ENCODE data around the gene EPHA1.

Gene EPHA1

DNA sequence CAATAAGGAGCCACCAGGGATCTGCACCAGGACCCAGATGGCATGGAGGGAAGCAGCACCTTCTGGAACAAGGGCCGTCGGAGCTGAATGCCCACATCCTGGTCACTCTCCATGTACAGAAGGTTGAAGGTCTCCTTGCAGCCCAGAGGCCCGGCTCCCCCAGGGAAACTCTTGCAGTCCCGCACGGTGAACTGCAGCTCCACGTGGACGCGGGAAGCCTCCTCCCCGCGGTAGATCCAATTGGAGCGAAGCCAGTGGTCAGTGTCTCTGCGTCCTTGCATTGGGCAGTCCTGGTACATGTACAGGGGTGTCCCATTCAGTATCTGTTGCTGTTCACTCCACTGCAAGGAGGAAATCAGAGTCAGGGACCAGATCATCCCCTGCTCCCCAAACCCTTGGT lies 7.4 kb downstream of the EPHA1 start:
- no peak overlapping the region for H3K4me3 ChIP-seq
- H3K9me3 ChIP-seq (ENCODE audit: low read depth, low read length): no peaks in the 10 kb centered on the region

GRCh38 chr7:143399642-143400041 lies 9.0 kb downstream of the EPHA1 start:
- no peaks in the 10 kb centered on the region for H3K36me3 ChIP-seq (ENCODE audit: insufficient read depth, low read length)

More for the DNA sequence above, 7.4 kb downstream of the EPHA1 start:
- no peak for DNase-seq (ENCODE audit: low read depth, low spot score)
- Histone ChIP-seq H3K27ac (no peak overlapping the region), H3K36me3 (ENCODE audit: insufficient read depth, low read length) (no peaks in the 10 kb centered on the region), H3K9ac (ENCODE audit: insufficient read length) (no peak overlapping the region)
- TF ChIP-seq EZH2 (IDR thresholded peaks at IDR 0.05): no peak
- TF ChIP-seq FOXP2 (optimal IDR thresholded peaks at IDR 0.05; ENCODE audit: control extremely low read depth, extremely low read length, insufficient read depth): no peak
- no peak for TF ChIP-seq POLR2AphosphoS5 (IDR thresholded peaks at IDR 0.05; ENCODE audit: borderline replicate concordance, low read depth, low read length)

GRCh38 chr7:143399151-143399550 lies 9.5 kb downstream of the EPHA1 start:
- Histone ChIP-seq H3K36me3 (ENCODE audit: insufficient read depth, low read length) (no peaks in the 10 kb centered on the region), H3K9me3 (ENCODE audit: low read depth, low read length) (no peaks in the 10 kb centered on the region), H3K27ac (no peak overlapping the region), H3K4me3 (no peak overlapping the region), H3K9ac (ENCODE audit: insufficient read length) (no peak overlapping the region)
- TF ChIP-seq FOXP2 (optimal IDR thresholded peaks at IDR 0.05; ENCODE audit: control extremely low read depth, extremely low read length, insufficient read depth) (no peak), POLR2AphosphoS5 (IDR thresholded peaks at IDR 0.05; ENCODE audit: borderline replicate concordance, low read depth, low read length) (no peak), EZH2 (IDR thresholded peaks at IDR 0.05) (no peak)
- DNase-seq (ENCODE audit: low read depth, low spot score): no peak

More at GRCh38 chr7:143399642-143400041, 9.0 kb downstream of the EPHA1 start:
- TF ChIP-seq POLR2AphosphoS5 (IDR thresholded peaks at IDR 0.05; ENCODE audit: borderline replicate concordance, low read depth, low read length) (no peak), EZH2 (IDR thresholded peaks at IDR 0.05) (no peak), FOXP2 (optimal IDR thresholded peaks at IDR 0.05; ENCODE audit: control extremely low read depth, extremely low read length, insufficient read depth) (no peak)
- no peak overlapping the region for H3K27ac ChIP-seq
- no peak overlapping the region for H3K9ac ChIP-seq (ENCODE audit: insufficient read length)
- no peak overlapping the region for H3K4me3 ChIP-seq
- no peak for DNase-seq (ENCODE audit: low read depth, low spot score)
- H3K9me3 ChIP-seq (ENCODE audit: low read depth, low read length): no peaks in the 10 kb centered on the region

GRCh38 chr7:143398616-143399015 lies 10.0 kb downstream of the EPHA1 start:
- H3K36me3 ChIP-seq (ENCODE audit: insufficient read depth, low read length): no peaks in the 10 kb centered on the region
- TF ChIP-seq FOXP2 (optimal IDR thresholded peaks at IDR 0.05; ENCODE audit: control extremely low read depth, extremely low read length, insufficient read depth): no peak
- no peak for TF ChIP-seq EZH2 (IDR thresholded peaks at IDR 0.05)
- no peak for TF ChIP-seq POLR2AphosphoS5 (IDR thresholded peaks at IDR 0.05; ENCODE audit: borderline replicate concordance, low read depth, low read length)
- no peak overlapping the region for H3K27ac ChIP-seq
- no peaks in the 10 kb centered on the region for H3K9me3 ChIP-seq (ENCODE audit: low read depth, low read length)
- H3K4me3 ChIP-seq: no peak overlapping the region
- H3K9ac ChIP-seq (ENCODE audit: insufficient read length): no peak overlapping the region
- DNase-seq (ENCODE audit: low read depth, low spot score): no peak

- H3K9ac ChIP-seq (ENCODE audit: insufficient read length): no peak overlapping the region
- no peak overlapping the region for H3K4me3 ChIP-seq
- H3K36me3 ChIP-seq (ENCODE audit: insufficient read depth, low read length): no peaks in the 10 kb centered on the region
- H3K9me3 ChIP-seq (ENCODE audit: low read depth, low read length): no peaks in the 10 kb centered on the region
- no peak for DNase-seq (ENCODE audit: low read depth, low spot score)
- H3K27ac ChIP-seq: no peak overlapping the region
- TF ChIP-seq FOXP2 (optimal IDR thresholded peaks at IDR 0.05; ENCODE audit: control extremely low read depth, extremely low read length, insufficient read depth) (no peak), POLR2AphosphoS5 (IDR thresholded peaks at IDR 0.05; ENCODE audit: borderline replicate concordance, low read depth, low read length) (no peak), EZH2 (IDR thresholded peaks at IDR 0.05) (no peak)
Measured at GRCh38 chr7:143397710-143398530, 10.7 kb downstream of the EPHA1 start.

GRCh38 chr7:143396625-143397556 lies 11.8 kb downstream of the EPHA1 start:
- H3K27ac ChIP-seq: no peak overlapping the region

GRCh38 chr7:143396182-143396581 lies 12.5 kb downstream of the EPHA1 start:
- no peaks in the 10 kb centered on the region for H3K36me3 ChIP-seq (ENCODE audit: insufficient read depth, low read length)
- TF ChIP-seq POLR2AphosphoS5 (IDR thresholded peaks at IDR 0.05; ENCODE audit: borderline replicate concordance, low read depth, low read length) (no peak), FOXP2 (optimal IDR thresholded peaks at IDR 0.05; ENCODE audit: control extremely low read depth, extremely low read length, insufficient read depth) (no peak), EZH2 (IDR thresholded peaks at IDR 0.05) (no peak)

More at GRCh38 chr7:143396625-143397556, 11.8 kb downstream of the EPHA1 start:
- DNase-seq (ENCODE audit: low read depth, low spot score): no peak
- H3K36me3 ChIP-seq (ENCODE audit: insufficient read depth, low read length): no peaks in the 10 kb centered on the region
- no peak overlapping the region for H3K9ac ChIP-seq (ENCODE audit: insufficient read length)
- no peaks in the 10 kb centered on the region for H3K9me3 ChIP-seq (ENCODE audit: low read depth, low read length)
- TF ChIP-seq POLR2AphosphoS5 (IDR thresholded peaks at IDR 0.05; ENCODE audit: borderline replicate concordance, low read depth, low read length) (no peak), EZH2 (IDR thresholded peaks at IDR 0.05) (no peak), FOXP2 (optimal IDR thresholded peaks at IDR 0.05; ENCODE audit: control extremely low read depth, extremely low read length, insufficient read depth) (no peak)
- H3K4me3 ChIP-seq: no peak overlapping the region

More at GRCh38 chr7:143396182-143396581, 12.5 kb downstream of the EPHA1 start:
- Histone ChIP-seq H3K9ac (ENCODE audit: insufficient read length) (no peak overlapping the region), H3K4me3 (no peak overlapping the region), H3K27ac (no peak overlapping the region), H3K9me3 (ENCODE audit: low read depth, low read length) (no peaks in the 10 kb centered on the region)
- no peak for DNase-seq (ENCODE audit: low read depth, low spot score)
